ENCODE measurements around the gene MARCHF5.
"Not testable (repeated sequence)": the region's sequence is repeated elsewhere in the genome, so short reads cannot be mapped to it uniquely, and the experiment has no call there.

The MARCHF5 gene

DNA sequence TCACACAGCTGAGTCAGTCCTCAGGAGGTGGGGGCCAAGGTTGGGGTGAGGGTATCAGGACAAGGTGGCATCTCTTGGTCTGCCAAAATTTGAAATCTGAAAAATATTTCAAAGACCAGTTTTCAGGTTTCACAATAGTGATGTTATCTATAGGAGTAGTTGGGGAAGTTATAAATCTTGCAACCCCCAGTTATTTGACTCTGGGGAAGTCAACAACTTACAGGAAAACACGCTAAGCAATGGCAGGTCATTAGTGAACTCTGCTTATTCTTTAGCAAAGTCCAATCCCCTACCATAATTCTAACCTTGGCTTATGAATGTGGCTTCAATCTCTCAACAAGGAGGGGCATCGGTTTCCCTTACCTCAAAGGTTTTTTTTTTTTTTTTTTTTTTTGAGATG is 94.9 kb downstream of the MARCHF5 start:
- no peak overlapping the region for H3K4me3 ChIP-seq (ENCODE audit: low read depth, low read length)
- TF ChIP-seq, protein P1, sequence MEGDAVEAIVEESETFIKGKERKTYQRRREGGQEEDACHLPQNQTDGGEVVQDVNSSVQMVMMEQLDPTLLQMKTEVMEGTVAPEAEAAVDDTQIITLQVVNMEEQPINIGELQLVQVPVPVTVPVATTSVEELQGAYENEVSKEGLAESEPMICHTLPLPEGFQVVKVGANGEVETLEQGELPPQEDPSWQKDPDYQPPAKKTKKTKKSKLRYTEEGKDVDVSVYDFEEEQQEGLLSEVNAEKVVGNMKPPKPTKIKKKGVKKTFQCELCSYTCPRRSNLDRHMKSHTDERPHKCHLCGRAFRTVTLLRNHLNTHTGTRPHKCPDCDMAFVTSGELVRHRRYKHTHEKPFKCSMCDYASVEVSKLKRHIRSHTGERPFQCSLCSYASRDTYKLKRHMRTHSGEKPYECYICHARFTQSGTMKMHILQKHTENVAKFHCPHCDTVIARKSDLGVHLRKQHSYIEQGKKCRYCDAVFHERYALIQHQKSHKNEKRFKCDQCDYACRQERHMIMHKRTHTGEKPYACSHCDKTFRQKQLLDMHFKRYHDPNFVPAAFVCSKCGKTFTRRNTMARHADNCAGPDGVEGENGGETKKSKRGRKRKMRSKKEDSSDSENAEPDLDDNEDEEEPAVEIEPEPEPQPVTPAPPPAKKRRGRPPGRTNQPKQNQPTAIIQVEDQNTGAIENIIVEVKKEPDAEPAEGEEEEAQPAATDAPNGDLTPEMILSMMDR (IDR thresholded peaks at IDR 0.05; ENCODE audit: borderline replicate concordance, insufficient read depth, low read depth, low read length) = no peak

DNA sequence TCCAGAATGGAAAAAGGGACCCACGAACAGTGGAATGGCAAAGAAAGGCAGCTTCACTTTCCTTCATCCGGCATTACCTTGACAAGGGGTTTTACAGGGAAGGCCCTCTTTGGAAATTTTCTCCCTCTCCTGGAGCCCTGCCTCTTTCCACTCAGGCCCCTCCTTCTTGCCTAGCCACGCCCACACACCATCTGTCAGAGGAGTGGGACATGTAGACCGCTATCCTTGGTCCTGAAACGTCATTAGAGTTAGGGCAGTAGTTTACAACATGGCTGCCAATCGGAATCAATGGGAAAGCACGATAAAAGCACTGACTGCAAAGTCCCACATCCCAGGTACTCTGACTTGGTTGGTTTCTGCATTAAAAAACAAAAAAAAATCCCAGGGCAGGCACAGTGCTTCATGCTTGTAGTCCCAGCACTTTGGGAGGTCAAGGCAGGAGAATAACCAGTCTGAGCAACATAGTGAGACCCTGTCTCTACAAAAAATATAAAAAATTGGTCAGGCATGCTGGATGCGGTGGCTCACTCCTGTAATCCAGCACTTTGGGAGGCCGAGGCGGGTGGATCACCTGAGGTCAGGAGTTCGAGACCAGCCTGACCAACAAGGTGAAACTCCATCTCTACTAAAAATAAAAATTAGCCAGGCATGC is 96.4 kb downstream of the MARCHF5 start:
- TF ChIP-seq, protein P1 (IDR thresholded peaks at IDR 0.05; ENCODE audit: borderline replicate concordance, insufficient read depth, low read depth, low read length) = no peak
- H3K4me3 ChIP-seq (ENCODE audit: low read depth, low read length) = no peak overlapping the region

- H3K4me3 ChIP-seq (ENCODE audit: low read depth, low read length) = not testable (repeated sequence)
Measured at GRCh38 chr10:92393173-92393572, 102.2 kb downstream of the MARCHF5 start.

DNA sequence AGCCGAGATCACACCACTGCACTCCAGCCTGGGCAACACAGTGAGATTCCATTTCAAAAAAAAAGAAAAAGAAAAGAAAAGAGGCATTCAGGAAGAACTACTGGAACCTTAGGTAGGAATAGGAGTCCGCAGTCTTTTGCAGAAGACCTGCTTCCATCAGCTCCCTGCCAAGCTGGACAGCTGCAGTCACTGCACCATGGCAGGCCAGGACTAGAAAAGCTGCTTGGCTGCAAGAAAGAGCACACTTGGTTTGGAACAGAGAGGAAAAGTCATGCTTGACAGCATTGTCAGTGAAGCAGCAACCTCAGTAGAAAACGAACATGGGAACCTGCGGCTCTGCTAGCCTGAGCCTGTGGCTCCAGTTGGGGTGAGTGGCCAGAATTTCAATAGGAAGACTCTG is 104.3 kb downstream of the MARCHF5 start:
- TF ChIP-seq, protein P1 (IDR thresholded peaks at IDR 0.05; ENCODE audit: borderline replicate concordance, insufficient read depth, low read depth, low read length) = no peak
- no peak overlapping the region for H3K4me3 ChIP-seq (ENCODE audit: low read depth, low read length)

GRCh38 chr10:92402234-92402633 is 111.3 kb downstream of the MARCHF5 start:
- not testable (repeated sequence) for H3K4me3 ChIP-seq (ENCODE audit: low read depth, low read length)
